Activated T-cell treated with anti-CD3 and anti-CD28 coated beads, Interleukin-2, amount 50 U/mL, for 4 hours (primary cell): ENCODE measurements around the gene ECHDC3. TPM values are rescaled to one million over a fixed set of nuclear protein-coding genes. Genes with fewer than 3 reads are reported as not detected.

ENCODE experiments used
- total RNA-seq, 3 donors: library from RNA; stranded (reverse); gene quantifications; one replicate each; pipeline ENCODE4 v1.2.1, GENCODE V29; 2021

ECHDC3 gene
- total RNA-seq, 3 donors from 2014 or later: 1.1 to 2.0 (median 1.8) TPM

Other genes starting within 250 kb of the ECHDC3 start
- 1 to 10 TPM; 4.7 to 5.3 (median 4.7) TPM for gene USP6NL, start 130.7 kb upstream of the ECHDC3 start, total RNA-seq
- gene PROSER2, start 81.0 kb downstream of the ECHDC3 start, total RNA-seq: 1 to 10 TPM in 2 of 3 donors, under 1 TPM in 1; 0.76 to 3.5 (median 1.9) TPM